ENCODE measurements around the gene RNF145. TPM values are rescaled to one million over a fixed set of nuclear protein-coding genes. Genes with fewer than 3 reads are reported as not detected.
"Not testable (repeated sequence)": the region's sequence is repeated elsewhere in the genome, so short reads cannot be mapped to it uniquely, and the experiment has no call there.

RNF145 gene
- total and polyA plus RNA-seq, 3 experiments from 2014 or later = 12.9 to 85.0 (median 80.0) TPM

DNA sequence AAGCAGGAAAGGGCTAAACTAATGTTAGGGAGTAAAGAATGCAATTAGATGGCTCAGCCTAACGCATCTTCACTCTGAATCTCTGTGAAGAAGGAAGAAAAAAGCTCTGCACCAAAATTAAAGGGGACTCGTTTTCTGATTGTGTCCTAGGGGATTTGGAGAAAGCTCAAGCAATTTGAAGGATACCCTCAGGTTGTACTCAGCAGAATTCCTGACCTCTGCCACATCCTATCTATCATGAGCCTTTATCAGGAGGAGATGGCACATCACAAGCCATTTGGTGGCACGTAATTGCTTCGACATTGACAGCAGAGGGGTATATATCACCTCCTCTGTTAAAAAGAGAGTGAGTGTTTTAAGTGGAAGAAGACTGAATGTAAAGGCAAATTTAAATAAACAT, 77.4 kb downstream of the RNF145 start:
- Mint-ChIP-seq H3K4me3 (no peak overlapping the region), H3K27ac (no peak overlapping the region), H3K36me3 (peaks cover 0 to 6% (median 0%) of the 10 kb centered on the region in 3 donors), H3K27me3 (peaks cover 14 to 49% of the 10 kb centered on the region in 2 donors), H3K4me1 (no peaks in the 10 kb centered on the region), H3K9me3 (no peaks in the 10 kb centered on the region)
- Histone ChIP-seq H3K4me1 (ENCODE audit: insufficient read depth, low read length) (no peaks in the 10 kb centered on the region), H3K27me3 (ENCODE audit: insufficient read depth, low read length, poor library complexity, severe bottlenecking) (no peaks in the 10 kb centered on the region), H3K9me3 (ENCODE audit: low read length) (no peaks in the 10 kb centered on the region), H3K4me3 (ENCODE audit: low read length) (no peak overlapping the region), H3K36me3 (ENCODE audit: insufficient read depth, low read length) (no peaks in the 10 kb centered on the region), H3K27ac (ENCODE audit: low read depth, low read length) (no peak overlapping the region)
- ChIA-PET POLR2A (no interaction called here), CTCF (interaction anchor here (0.9 to 2.5 kb wide), 9 partner anchors 10 to 1371 kb away, joined by 3 to 34 read pairs (median 6); no protein-coding TSS in a partner anchor)
- DNase-seq = no peak

DNA sequence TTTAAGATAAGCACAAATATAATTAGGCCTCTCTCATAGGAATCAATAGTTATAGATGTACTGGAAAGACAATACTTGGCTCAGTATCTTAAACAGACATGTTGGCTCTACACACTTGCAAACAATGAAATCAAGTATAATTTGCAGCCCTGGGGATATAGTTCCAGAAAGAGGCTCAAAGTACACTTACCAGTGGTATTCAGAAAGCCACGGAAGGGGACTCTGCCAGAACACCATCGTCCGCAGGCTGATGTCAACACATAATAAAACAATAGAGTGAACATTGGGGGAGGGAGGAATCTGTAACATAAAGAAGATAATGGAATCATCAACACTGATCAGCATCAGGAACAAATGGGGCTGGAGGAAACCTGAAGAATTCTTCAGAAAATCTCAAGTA, 78.5 kb downstream of the RNF145 start:
- ChIA-PET CTCF (interaction anchor here (2.5 kb wide), 2 partner anchors 25 to 435 kb away, joined by 17 to 34 read pairs; no protein-coding TSS in a partner anchor), POLR2A (no interaction called here)
- no peaks in the 10 kb centered on the region for H3K4me1 ChIP-seq (ENCODE audit: insufficient read depth, low read length)
- Mint-ChIP-seq H3K4me3 (no peak overlapping the region), H3K9me3 (peaks cover under 1 to 2% (median 2%) of the 10 kb centered on the region in 5 donors), H3K27ac (no peak overlapping the region), H3K27me3 (peaks cover 16 to 47% of the 10 kb centered on the region in 2 donors), H3K36me3 (peaks cover 0 to 7% (median 0%) of the 10 kb centered on the region in 3 donors), H3K4me1 (no peaks in the 10 kb centered on the region)
- no peak overlapping the region for H3K27ac ChIP-seq (ENCODE audit: low read depth, low read length)
- H3K36me3 ChIP-seq (ENCODE audit: insufficient read depth, low read length) = no peaks in the 10 kb centered on the region
- no peaks in the 10 kb centered on the region for H3K9me3 ChIP-seq (ENCODE audit: low read length)
- H3K27me3 ChIP-seq (ENCODE audit: insufficient read depth, low read length, poor library complexity, severe bottlenecking) = no peaks in the 10 kb centered on the region
- no peak for DNase-seq
- no peak overlapping the region for H3K4me3 ChIP-seq (ENCODE audit: low read length)

DNA sequence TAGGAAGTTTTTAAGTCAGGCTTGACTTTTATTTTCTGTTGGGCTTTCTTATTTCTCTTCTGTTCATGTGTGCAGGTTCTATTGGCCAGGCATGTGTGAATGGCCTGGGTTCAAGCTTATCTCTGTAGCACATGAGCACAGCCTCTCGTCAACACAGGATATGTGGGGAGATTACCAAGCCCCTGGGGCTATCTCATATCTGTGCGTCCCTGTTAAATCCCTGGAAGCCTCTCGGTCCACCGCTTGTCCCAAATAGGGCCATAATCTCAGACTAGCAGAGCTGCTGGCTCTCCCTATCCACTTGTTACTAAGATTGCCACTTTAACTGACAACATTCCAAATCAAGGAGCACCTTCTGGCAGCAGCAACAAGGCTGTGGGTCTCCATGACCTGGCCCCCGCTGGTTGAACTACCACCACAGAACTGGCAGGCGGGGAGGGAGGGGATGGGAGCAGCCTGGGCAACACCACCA, 81.2 kb downstream of the RNF145 start:
- H3K36me3 ChIP-seq (ENCODE audit: insufficient read depth, low read length) = no peaks in the 10 kb centered on the region
- peaks cover 9 to 13% (median 12%) of the 10 kb centered on the region in 5 donors for H3K9me3 Mint-ChIP-seq
- no peak overlapping the region for H3K4me3 Mint-ChIP-seq
- DNase-seq = no peak
- H3K4me1 Mint-ChIP-seq = no peaks in the 10 kb centered on the region
- no peak overlapping the region for H3K27ac ChIP-seq (ENCODE audit: low read depth, low read length)
- H3K4me3 ChIP-seq (ENCODE audit: low read length) = no peak overlapping the region
- no peaks in the 10 kb centered on the region for H3K4me1 ChIP-seq (ENCODE audit: insufficient read depth, low read length)
- POLR2A ChIA-PET = no interaction called here
- CTCF ChIA-PET = interaction anchor here (1.9 kb wide), 1 partner anchor 433 kb away, joined by 11 read pairs; no protein-coding TSS in a partner anchor
- H3K9me3 ChIP-seq (ENCODE audit: low read length) = no peaks in the 10 kb centered on the region
- H3K27ac Mint-ChIP-seq = peak overlapping the region in 1 of 8 donors; percentile 74
- H3K36me3 Mint-ChIP-seq = peaks cover 0 to 31% (median 0%) of the 10 kb centered on the region in 3 donors
- H3K27me3 Mint-ChIP-seq = peaks cover 17 to 48% of the 10 kb centered on the region in 2 donors
- no peaks in the 10 kb centered on the region for H3K27me3 ChIP-seq (ENCODE audit: insufficient read depth, low read length, poor library complexity, severe bottlenecking)

DNA sequence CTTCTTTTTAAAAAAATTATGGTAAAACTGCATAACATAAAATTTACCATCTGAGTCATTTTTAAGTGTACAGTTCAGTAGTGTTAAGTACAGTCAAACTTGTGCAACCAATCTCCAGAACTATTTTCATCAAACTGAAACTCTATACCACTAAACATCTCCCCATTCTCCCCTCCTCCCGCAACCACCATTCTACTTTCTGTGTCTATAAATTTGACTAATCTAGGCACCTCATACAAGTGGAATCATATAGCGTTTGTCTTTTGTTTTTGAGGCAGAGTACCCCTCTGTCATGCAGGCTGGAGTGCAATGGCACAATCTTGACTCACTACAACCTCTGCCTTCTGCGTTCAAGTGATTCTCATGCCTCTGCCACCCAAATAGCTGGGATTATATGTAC, 85.7 kb downstream of the RNF145 start:
- Mint-ChIP-seq H3K27me3 (peaks cover 11 to 25% of the 10 kb centered on the region in 2 donors), H3K36me3 (peaks cover 0 to 34% (median 0%) of the 10 kb centered on the region in 3 donors), H3K4me3 (no peak overlapping the region), H3K27ac (peak overlapping the region in 3 of 8 donors; percentile 2 to 95 (median 64)), H3K4me1 (peaks cover 17 to 19% (median 18%) of the 10 kb centered on the region in 3 donors), H3K9me3 (peaks cover 9 to 16% (median 12%) of the 10 kb centered on the region in 5 donors)
- Histone ChIP-seq H3K27me3 (ENCODE audit: insufficient read depth, low read length, poor library complexity, severe bottlenecking) (no peaks in the 10 kb centered on the region), H3K27ac (ENCODE audit: low read depth, low read length) (no peak overlapping the region), H3K4me3 (ENCODE audit: low read length) (no peak overlapping the region), H3K36me3 (ENCODE audit: insufficient read depth, low read length) (no peaks in the 10 kb centered on the region), H3K9me3 (ENCODE audit: low read length) (no peaks in the 10 kb centered on the region), H3K4me1 (ENCODE audit: insufficient read depth, low read length) (peaks cover 11% of the 10 kb centered on the region)
- ChIA-PET CTCF (interaction anchor here (1.8 kb wide), 1 partner anchor 428 kb away, joined by 4 read pairs; no protein-coding TSS in a partner anchor), POLR2A (no interaction called here)
- no peak for DNase-seq

DNA sequence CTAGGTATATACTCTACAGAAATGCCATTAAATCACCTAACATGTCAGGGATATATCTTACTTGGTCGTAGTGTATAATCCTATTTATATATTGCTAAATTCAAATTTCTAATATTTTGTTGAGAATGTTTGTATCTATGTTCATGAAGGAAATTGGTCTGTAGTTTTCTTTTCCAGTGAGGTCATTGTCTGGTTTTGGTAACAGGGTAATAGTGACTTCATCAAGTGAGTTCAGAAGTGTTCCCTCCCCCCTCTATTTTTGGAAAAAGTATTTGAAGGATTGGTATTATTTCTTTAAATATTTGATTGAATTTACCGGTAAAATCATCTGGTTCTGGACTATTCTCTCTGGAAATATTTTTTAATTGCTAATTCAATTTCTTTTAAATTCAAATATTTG, 86.2 kb downstream of the RNF145 start:
- POLR2A ChIA-PET = no interaction called here
- CTCF ChIA-PET = interaction anchor here (1.8 kb wide), 1 partner anchor 427 kb away, joined by 4 read pairs; no protein-coding TSS in a partner anchor
- no peak overlapping the region for H3K27ac Mint-ChIP-seq

DNA sequence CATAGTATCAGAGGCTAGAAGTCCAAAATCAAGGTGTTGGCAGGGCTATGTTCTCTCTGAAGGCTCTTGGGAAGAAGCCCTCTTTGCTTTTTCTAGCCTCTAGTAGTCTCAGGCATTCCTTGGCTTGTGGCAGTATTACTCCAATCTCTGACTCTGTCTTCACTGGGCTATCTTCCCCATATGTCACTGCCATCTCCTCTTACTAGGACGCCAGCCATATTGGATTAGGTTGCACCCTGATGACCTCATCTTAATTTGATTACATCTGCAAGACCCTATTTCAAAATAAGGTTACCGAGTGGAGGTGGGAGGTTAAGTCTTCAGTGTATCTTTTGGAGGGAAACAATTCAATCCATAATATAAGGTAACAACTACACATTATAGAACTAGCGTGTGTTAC, 88.3 kb downstream of the RNF145 start:
- no peaks in the 10 kb centered on the region for H3K27me3 ChIP-seq (ENCODE audit: insufficient read depth, low read length, poor library complexity, severe bottlenecking)
- no peak overlapping the region for H3K27ac ChIP-seq (ENCODE audit: low read depth, low read length)
- POLR2A ChIA-PET = no interaction called here
- Mint-ChIP-seq H3K4me3 (peak overlapping the region in 6 of 7 donors; percentile 9 to 78 (median 71)), H3K36me3 (peaks cover 0 to 32% (median 0%) of the 10 kb centered on the region in 3 donors), H3K27ac (peak overlapping the region; percentile 72 to 93 (median 86)), H3K27me3 (peaks cover 3 to 11% of the 10 kb centered on the region in 2 donors), H3K4me1 (peaks cover 17 to 21% (median 19%) of the 10 kb centered on the region in 3 donors), H3K9me3 (peaks cover 9 to 16% (median 12%) of the 10 kb centered on the region in 5 donors)
- CTCF ChIA-PET = no interaction called here
- H3K36me3 ChIP-seq (ENCODE audit: insufficient read depth, low read length) = no peaks in the 10 kb centered on the region
- H3K4me3 ChIP-seq (ENCODE audit: low read length) = peak overlapping the region; percentile 2
- peaks cover 11% of the 10 kb centered on the region for H3K4me1 ChIP-seq (ENCODE audit: insufficient read depth, low read length)
- no peak for DNase-seq
- no peaks in the 10 kb centered on the region for H3K9me3 ChIP-seq (ENCODE audit: low read length)

More for the DNA sequence above, 86.2 kb downstream of the RNF145 start:
- Histone ChIP-seq H3K4me1 (ENCODE audit: insufficient read depth, low read length) (peaks cover 11% of the 10 kb centered on the region), H3K4me3 (ENCODE audit: low read length) (no peak overlapping the region), H3K36me3 (ENCODE audit: insufficient read depth, low read length) (no peaks in the 10 kb centered on the region), H3K9me3 (ENCODE audit: low read length) (no peaks in the 10 kb centered on the region), H3K27ac (ENCODE audit: low read depth, low read length) (no peak overlapping the region), H3K27me3 (ENCODE audit: insufficient read depth, low read length, poor library complexity, severe bottlenecking) (no peaks in the 10 kb centered on the region)
- Mint-ChIP-seq H3K36me3 (peaks cover 0 to 38% (median 0%) of the 10 kb centered on the region in 3 donors), H3K4me3 (no peak overlapping the region), H3K4me1 (peaks cover 17 to 21% (median 19%) of the 10 kb centered on the region in 3 donors), H3K27me3 (peaks cover 10 to 24% of the 10 kb centered on the region in 2 donors), H3K9me3 (peaks cover 9 to 16% (median 12%) of the 10 kb centered on the region in 5 donors)
- DNase-seq = no peak

DNA sequence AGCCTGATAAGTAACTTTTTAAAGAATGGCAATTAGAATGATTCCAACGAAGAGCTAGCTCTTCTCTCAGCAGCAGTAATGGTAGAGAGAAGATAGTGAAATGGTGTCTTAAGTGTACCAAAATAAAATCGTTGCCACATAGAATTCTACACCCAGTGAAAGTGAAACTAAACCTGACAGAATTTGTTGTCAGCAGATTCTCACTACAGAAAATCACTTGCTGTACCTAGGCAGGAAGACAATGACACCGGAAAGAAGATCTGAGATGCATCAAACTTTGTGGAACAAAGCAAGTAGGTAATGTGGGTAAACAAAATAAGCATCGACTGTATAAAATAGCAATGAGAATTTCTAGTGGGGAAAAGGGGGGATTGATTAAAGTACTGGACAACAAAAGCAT, 88.9 kb downstream of the RNF145 start:
- peaks cover 2 to 14% of the 10 kb centered on the region in 2 donors for H3K27me3 Mint-ChIP-seq
- ChIA-PET CTCF (interaction anchor here (1.6 to 1.8 kb wide), 3 partner anchors 12 to 424 kb away, joined by 5 to 10 read pairs (median 6); no protein-coding TSS in a partner anchor), POLR2A (interaction anchor here (0.6 kb wide), 1 partner anchor 393 kb away, joined by 3 read pairs; no protein-coding TSS in a partner anchor)
- Histone ChIP-seq H3K27me3 (ENCODE audit: insufficient read depth, low read length, poor library complexity, severe bottlenecking) (no peaks in the 10 kb centered on the region), H3K27ac (ENCODE audit: low read depth, low read length) (no peak overlapping the region), H3K4me3 (ENCODE audit: low read length) (peak overlapping the region; percentile 15), H3K36me3 (ENCODE audit: insufficient read depth, low read length) (no peaks in the 10 kb centered on the region), H3K9me3 (ENCODE audit: low read length) (no peaks in the 10 kb centered on the region), H3K4me1 (ENCODE audit: insufficient read depth, low read length) (peaks cover 11% of the 10 kb centered on the region)
- peak overlapping the region; percentile 72 to 93 (median 86) for H3K27ac Mint-ChIP-seq
- peaks cover 3 to 12% (median 6%) of the 10 kb centered on the region in 5 donors for H3K9me3 Mint-ChIP-seq
- H3K36me3 Mint-ChIP-seq = peaks cover 0 to 27% (median 0%) of the 10 kb centered on the region in 3 donors
- H3K4me1 Mint-ChIP-seq = peaks cover 17 to 21% (median 19%) of the 10 kb centered on the region in 3 donors
- H3K4me3 Mint-ChIP-seq = peak overlapping the region; percentile 36 to 78 (median 69)
- DNase-seq = peak in 2 of 5 donors; percentile 41 to 48

DNA sequence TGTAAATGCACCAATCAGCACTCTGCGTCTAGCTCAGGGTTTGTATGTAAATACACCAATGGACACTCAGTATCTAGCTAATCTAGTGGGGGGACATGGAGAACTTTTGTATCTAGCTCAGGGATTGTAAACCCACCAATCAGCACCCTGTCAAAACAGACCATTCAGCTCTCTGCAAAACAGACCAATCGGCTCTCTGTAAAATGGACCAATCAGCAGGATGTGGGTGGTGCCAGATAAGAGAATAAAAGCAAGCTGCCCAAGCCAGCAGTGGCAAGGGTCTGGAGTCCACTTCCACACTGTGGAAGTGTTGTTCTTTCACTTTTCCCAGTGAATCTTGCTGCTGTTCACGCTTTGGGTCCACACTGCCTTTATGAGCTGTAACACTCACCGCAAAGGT, 89.5 kb downstream of the RNF145 start:
- peaks cover 17 to 21% (median 19%) of the 10 kb centered on the region in 3 donors for H3K4me1 Mint-ChIP-seq
- DNase-seq; POLR2A ChIA-PET; H3K9me3 Mint-ChIP-seq; H3K27ac ChIP-seq (ENCODE audit: low read depth, low read length); H3K9me3 ChIP-seq (ENCODE audit: low read length); H3K36me3 ChIP-seq (ENCODE audit: insufficient read depth, low read length); H3K27me3 ChIP-seq (ENCODE audit: insufficient read depth, low read length, poor library complexity, severe bottlenecking): not testable (repeated sequence)
- peak overlapping the region; percentile 15 for H3K4me3 ChIP-seq (ENCODE audit: low read length)
- H3K4me3 Mint-ChIP-seq = peak overlapping the region; percentile 36 to 78 (median 69)
- CTCF ChIA-PET = interaction anchor here (1.6 to 1.8 kb wide), 3 partner anchors 13 to 424 kb away, joined by 5 to 10 read pairs (median 6); no protein-coding TSS in a partner anchor
- H3K27me3 Mint-ChIP-seq = peaks cover 5 to 14% of the 10 kb centered on the region in 2 donors
- H3K4me1 ChIP-seq (ENCODE audit: insufficient read depth, low read length) = peaks cover 11% of the 10 kb centered on the region
- peaks cover 0 to 21% (median 0%) of the 10 kb centered on the region in 3 donors for H3K36me3 Mint-ChIP-seq
- H3K27ac Mint-ChIP-seq = peak overlapping the region; percentile 72 to 93 (median 86)
